Measurements from ENCODE around the gene CPVL.

CPVL gene

DNA sequence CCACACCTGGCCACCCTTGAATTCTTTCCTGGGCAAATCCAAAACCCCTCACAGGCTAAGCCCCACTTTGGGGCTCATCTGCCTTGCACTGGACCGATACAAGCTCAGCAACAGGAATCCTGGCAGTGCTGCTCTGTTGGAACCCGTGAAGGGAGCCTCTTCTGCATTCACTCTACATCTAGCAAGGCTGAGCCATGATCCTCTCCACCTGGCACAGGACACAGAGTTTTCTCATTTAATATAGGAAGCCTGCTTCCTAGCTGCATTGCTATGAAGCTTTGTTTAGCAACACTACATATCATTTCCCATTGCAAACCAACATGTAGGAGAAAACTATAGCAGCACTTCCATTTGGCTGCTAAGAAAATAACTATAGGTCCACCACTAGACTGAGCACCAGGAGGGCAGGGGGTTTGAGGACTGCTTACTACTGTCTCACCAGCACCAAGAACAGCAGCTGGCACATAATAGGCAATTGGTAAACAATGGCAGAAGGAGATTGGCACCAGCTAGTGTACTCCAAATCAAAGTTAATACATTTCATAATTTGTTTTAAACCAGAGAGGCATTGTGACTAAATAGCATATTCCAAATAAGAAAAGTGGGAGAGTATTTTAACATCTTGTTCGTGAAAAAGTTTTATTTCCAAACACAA lies 56.1 kb downstream of the CPVL start:
- DNase-seq = no peak

DNA sequence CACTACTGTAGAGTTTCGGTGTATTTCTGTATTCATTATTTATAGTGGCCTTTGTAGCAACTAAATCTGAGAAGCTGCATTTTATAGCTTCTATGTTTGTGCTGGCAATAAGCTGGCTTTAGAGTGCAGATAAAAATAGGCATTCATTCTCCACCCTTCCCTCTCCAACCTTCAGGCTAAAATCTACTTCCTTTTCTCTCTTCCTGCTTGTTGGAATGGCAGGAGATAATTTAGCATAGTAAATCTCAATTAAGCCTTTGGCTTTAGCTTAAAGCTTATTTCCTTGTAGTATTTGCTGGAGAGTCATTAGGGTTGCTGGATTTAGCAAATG lies 58.5 kb downstream of the CPVL start:
- DNase-seq = no peak

DNA sequence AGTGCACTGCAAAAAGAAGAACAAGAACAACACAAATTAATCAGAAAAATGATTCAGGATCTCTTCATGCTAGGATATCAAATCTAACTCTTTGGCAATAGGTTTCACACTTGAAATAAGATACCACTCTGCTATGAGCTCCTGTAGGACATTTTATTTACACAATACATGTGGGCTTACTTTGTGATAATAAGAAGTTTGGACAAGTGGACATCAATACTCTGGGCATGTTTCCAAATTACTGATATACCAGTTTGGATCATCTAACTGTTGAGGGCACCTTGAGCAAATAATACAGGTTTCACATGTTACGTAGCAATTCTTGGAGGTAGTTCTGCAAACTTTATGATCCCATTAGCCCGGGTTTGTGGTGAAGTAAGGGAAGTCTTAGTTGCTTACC lies 59.8 kb downstream of the CPVL start:
- DNase-seq = no peak

DNA sequence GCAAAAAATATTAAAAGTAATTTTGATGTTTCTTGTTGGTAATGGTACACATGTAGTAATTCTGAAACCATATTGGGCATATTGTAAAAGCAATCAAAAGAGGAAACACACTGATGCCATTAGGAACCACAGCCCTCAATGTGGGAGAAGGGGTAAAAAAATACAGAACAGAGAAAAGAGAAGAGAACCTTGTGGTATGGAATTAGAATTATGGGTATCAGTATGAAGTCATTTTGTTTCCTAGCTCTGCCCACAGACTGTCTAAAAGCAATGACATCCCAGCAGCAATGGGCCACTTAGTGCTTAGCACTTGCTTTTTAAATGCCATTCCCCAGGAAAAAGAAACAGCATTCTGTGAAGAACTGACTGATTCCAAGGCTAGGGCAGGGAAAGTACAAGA lies 61.5 kb downstream of the CPVL start:
- peak; percentile 93 for DNase-seq

DNA sequence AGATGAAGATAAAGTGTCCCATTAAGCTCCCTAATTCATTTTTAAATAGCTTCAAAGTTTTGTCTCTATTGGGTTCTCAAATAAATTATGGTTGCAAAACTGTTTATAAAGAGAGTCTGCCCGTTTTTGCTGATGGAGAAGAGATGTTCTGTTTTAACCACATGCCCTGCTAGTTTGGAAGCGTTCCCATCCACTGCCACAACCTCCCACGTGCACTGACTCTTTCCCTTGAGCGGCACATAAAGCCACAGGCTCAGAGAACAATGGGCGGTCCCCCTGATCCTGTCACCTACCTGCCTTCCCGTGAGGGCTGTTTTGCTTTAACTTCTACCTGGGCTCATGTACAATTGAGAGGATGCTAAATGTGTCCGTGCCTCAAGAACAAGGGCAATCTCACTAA lies 65.5 kb downstream of the CPVL start:
- no peak for DNase-seq

DNA sequence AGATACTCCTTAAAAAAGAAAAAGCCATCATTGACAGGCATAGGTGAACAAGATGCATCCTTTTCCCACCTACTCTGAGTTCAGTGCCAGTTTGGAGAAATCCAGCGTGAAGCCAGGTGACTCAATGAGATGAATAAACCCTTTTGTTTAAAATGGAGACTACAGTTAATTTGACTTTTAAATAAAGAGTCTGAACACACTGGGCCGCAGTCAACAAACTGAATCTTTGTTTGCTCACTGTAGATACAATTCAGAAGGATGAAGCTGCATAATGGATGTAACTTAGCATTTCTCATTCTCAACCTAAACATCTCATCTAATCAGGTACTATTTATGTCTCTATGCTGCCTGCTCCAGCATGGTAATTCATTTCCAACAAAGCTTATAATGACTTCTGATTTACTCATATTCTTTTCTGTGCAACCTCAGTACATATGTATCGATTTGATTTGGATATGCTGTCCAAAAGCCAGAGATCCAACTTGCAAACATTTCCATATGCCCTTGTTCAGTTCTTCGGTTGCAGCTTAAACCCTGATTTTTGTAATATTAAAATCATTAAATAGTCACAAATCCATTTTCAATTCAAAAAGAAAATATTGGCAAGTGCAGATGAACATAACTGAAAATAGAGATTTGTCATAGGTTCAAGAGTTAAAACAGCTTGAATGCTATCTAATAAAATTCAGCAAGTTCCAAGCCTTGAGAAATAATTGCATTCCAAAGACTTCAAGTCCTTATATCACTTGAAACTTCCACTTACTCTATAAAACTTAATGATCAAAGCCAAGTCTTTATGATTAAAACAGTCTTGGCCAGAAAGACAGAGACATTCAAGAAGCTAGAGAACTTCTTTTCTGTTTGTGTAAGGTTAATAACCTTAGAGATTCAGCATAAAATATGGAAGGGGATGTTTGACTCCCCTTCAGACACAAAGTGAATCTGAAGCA lies 67.8 kb downstream of the CPVL start:
- no peak for DNase-seq

DNA sequence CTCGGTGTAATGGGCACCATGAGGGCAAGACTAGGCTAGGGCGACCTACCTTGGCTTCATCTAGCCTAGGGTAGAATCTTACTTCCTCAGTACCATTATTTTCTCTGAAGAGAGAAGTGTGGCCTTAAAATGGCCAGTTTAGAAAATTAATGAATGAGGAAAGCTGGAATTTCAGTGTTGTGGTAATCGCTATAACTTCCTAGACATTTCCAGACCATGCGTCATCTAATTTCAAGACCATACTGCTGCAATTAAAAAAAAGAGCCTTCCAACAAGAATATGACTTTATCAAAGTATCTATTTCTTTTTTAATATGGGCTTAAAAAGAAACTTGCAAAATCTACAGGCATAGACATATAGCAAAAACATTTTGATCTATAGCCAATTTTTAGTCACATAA lies 68.5 kb downstream of the CPVL start:
- DNase-seq = no peak

DNA sequence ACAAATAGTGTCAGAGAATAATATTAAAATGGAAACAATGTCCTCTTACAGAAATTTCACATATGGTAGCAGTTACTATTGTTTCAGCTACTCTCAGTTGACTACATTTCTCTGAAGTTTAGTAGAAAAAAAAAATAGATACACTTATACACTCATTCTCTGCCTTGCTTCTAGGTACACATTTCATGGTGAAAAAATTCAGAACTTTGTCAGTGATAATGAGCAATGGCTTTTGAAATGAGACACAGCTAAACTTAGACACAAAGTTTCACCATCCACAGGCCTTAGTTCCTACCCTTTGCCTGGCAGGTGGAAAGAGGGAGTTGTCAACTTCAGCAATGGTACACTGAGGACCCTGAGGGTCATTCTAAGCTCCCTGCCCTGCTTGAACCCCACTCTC lies 69.2 kb downstream of the CPVL start:
- no peak for DNase-seq

DNA sequence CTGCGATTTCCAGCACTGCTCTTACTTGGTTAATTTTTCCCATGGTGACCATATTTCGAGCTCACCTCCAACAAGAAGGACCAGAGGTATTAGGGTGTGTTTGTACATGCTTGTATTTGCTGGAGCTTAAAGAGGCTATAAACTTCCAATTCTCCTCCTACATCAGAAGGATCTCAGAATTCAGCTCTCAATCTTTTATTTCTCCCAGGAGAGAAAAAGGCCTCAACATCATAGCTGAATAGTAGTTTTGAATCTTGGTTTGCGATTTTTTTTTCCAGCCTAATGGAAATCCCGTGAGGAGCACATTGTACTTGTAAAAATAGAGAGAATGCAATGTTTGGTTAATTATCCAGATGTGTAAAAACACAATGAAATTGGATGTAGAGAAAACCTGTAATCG lies 69.7 kb downstream of the CPVL start:
- DNase-seq = no peak

DNA sequence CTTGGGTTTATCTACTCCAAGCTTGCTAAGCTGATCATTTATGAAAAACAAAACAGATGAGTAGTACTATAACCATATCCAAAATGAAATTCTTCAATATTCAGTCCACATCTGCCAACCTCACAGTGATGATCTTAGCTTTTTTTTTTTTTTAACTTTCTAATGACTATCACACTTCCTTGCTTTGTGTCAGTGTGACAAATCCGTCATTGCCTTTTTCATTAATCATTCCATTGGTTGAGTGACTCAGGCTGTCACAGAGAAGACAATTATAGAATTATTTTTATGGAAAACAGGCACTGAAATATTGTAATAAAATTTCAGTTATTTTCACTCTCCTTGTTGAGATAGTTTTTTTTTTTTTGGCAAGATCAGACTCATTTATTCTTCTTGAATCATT lies 70.7 kb downstream of the CPVL start:
- DNase-seq = no peak

DNA sequence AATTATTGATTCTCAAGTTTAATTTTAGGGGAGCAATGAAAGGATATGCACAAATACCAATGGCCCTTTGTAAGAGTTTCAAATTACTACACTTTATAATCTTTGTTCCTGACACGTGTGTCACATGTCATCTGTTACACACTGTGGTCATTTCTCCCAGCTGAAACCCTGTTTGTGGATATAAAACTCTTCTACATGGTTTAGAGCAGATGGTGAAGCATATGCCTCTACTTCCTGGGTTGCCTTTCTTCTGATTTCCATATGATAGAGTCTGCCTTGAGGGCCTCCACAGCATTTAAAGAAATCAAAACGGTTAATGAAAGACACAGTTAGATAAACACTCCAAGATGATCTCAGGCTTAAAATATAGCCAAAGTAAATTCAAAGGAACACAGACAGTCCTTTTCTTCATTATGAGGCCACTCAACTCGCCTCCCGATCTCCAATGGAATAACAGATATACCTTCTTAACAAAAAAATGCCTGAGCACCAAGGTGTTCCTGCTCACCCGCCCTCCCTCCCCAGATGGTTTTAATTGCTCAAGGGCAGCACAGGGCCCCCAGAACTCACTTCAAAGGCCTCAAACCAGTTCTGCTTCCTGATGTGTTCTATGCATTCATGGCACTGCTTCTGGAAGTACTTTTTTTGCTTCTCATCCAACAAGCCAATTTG lies 75.0 kb downstream of the CPVL start:
- DNase-seq = no peak

DNA sequence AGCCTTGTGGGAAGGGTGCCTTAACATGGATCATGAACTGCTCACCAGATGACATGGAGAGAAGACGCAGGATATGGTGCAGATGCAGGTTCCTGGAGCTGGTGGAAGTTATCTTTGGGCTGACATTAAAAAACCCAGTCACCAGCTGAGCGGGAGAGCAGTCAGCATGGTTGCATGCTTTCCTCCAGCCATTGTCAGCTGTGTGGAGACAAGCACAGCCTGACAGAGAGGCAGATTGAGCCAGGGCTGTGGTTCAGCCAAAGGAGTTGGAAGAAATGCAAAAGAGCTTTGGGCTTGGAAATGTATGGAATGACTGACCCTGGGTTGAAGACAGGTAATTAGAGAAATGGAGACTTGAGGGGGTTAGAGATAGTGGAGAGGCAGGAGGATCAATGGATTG lies 79.7 kb downstream of the CPVL start:
- DNase-seq = no peak

DNA sequence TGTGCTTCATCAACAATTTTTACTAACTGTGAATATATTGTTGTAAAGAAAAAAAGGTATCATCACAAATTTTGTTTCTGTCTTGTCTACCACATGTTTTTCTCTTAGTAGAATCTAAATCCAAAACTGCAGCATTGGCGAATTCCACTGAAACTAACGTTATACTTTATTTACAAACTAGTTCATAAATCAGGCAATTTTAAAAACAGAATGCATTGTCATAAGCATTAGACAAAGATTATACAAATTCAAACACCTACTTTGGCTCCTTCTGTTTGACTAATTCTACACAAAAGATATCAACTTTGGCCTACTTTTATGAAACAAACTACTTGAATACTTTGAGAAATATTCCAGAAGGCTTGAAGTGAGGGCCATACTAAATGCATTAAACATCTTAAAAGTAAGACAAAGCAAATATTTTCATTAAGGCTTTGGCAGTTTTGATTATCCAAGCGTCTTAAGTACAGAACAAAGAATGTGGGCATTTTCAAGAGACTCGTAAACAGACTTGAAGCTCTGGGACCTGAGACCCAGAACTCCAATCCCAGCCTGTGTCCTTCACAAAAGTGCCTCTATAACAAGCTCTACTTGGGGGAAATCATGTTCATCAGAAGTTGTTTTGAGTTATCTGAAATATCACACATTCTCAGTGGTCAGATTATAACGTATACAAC lies 81.0 kb downstream of the CPVL start:
- no peak for DNase-seq

DNA sequence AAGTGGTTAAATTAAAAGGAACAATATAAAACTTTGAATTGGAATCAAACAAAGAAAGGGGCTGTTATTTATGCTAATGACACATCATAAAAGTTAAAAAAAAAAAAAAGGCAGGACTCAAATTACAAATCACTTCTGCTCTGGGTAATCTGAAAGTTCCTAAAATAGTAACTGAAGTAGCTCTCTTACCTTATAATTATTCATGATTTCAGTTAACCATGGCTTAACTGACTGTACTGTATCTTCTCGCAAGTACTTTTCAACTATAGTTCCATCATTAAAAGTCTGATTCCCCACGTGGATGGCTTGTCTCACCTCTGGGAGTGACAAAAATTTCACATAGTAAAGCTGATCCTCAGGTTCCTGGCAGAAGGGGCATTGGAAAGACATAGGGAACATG lies 82.5 kb downstream of the CPVL start:
- DNase-seq = no peak

DNA sequence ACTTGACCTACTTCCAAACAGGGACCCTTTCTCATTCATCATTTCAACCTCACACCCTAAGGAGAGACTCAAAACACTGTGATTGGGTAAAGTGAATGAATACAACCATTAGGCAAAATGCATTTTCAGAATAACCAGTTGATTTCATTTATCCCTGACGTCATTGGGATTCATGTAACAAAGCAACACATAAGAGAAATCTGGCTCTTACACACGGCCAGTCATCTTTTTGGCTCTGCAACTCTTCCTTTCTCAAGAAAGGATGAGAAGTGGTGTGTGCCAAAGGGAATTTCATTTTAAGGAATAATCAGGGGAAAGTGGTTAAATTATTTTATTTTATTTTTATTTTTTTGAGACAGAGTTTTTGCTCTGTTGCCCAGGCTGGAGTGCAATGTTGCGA lies 83.1 kb downstream of the CPVL start:
- DNase-seq = no peak

DNA sequence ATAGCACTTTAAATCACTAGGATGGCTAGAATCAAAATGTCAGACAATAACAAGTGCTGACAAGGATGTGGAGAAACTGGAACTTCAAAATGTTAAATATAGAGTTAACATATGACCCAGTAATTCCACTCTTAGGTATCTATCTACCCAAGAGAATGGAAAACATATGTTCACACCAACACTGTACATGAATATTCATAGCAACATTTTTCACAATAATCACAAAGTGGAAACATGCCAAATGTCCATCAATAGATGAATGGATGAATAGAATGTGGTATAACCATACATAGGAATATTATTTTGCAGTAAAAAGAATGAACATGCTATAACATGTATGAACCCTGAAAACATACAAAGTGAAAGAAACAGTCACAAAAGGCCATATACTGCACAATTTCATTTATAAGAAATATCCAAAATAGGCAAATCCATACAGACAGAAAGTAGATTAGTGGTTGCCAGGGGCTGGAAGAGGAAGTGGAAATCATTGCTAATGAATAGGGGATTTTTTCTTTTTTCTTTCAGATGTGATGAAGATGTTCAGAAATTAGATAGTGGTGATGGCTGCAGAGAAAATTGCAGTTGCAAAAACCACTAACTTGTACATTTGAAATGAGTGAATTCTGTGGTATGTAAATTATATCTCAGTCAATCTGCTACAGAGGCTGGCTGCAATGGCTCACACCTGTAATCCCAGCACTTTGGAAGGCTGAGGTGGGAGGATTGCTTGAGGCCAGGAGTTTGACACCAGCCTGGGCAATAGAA lies 93.0 kb downstream of the CPVL start:
- peak; percentile 61 for DNase-seq

DNA sequence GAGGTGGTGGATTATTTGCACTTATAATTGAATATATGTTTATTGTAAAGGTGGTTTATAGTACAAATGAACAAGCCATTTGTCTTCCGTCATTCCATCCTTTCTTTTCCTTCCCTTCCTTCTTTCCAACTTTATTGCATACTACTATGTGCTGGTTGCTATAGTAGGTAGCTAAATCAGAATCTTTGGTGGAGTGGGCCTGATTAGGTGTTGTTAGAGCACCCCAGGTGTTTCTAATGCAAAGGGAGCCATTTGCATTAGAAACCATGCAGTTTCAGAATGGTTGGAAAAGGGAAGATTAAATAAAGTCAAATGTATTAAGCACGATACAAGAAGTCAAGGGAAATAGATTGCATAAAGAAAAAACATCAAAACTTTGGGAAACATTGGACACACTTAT lies 99.4 kb downstream of the CPVL start:
- no peak for DNase-seq

DNA sequence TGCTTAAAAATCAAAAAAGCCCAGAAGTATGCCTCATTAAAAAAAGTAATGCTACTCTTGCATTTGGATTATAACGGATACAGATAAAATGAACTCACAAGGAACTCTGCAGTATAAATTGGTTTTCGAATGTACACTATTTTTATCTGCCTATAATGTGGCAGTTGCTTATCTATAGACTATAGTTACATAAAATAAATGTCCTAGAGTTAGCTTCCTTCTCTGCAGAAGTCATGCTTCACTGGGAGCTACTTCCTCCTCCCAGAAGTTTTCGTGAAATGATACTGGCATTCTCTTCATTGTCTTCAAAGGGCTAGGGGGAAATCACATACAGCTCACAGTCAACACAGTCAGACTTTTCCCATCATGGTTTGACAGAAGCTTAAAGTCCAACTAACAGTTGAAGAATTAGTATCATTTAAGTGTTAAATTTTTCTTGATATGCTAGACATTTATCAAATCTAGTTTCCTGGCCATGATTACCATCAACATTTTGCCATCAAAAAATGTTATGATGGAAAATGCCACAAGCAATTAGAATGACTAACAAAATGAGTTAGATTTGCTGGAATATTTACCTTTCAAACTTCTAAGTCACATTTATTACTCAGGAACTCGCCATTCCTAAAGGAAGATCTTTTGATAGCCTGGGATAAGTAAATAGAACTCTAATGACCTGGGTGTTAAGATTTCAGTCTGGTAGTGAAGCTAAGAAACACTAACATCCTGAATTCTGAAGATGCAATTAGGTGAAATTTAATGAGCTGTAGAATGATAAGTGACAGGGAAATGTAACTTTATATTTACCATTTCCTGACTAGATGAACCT lies 100.9 kb downstream of the CPVL start:
- peak; percentile 36 for DNase-seq

DNA sequence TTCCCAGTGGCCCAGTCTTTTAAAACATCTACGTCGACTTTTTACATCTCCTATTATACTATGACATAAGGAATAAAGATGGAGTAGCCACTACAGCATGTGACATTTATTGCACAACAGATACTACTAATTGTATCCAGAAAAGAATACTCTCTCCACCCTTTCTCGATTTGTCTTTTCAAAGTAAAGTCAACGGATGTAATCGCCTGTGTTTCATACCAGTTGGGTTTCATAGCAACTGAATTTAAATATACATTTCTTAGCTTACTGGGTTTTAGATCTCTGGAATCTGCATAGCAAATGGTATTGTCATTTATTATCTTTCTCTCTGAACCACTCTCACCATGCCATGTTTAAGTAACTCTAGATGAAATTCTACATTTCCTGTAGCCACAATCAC lies 101.8 kb downstream of the CPVL start:
- DNase-seq = no peak

DNA sequence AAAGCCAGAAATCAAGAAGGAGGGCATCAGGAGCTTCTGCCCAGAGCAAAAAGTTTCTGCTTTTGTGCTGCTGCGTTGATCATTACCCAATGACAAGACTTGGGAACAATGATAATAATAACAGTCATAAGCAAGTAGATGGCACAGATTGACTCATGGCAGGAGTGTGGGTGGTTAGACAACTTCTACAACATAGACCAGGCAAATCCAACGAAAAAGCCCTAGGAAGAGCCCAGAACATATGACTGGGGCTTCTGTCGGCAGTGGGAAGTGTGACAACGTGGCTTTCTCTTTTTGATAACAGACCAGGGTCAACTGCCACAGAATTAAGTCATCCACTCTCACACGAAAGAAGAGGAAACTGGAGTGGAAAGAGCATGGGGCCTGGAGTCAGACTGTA lies 102.8 kb downstream of the CPVL start:
- DNase-seq = peak; percentile 78

DNA sequence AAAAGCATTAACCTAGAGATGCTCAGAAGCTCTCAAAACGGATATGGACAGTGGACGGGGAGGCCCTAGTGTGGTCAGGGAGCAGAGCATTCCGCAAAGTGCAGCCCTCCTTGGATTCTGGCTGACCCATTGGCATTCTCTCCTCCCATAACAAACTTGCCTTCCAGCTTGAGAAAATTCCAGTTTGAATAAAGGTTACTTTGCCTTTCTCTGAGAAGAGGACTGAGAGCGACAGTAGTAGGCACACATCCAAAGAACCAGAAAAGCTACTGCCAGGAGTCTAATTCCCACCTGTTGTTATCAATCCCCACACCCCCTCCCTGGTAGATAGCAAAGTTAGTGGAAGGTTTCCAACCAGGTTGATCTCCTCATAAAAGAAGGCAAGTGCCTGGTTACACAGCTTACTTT lies 103.5 kb downstream of the CPVL start:
- DNase-seq = no peak

DNA sequence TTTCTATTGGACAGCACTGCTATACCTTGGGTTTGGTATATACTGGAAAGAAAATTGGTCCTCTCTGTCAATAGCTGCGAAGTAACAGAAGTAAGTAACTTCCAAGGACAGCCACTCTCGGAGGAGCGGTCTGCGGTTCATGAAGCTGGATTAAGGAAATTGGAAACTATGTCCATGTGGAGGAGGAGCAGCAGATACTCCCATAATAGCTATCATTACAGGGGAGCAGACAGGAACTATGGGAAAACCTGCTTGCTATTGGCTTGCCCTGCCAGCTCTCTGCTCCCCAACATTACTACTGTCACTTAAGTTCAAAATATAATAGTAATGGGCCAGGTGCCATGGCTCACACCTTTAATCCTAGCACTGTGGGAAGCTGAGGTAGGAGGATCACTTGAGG lies 104.3 kb downstream of the CPVL start:
- DNase-seq = no peak

All from inflammatory macrophage treated with lipopolysaccharide for 4 hours (primary cell).